Colonic mucosa (tissue), 4 donors: ENCODE measurements around the gene SLC9C2. TPM values are rescaled to one million over a fixed set of nuclear protein-coding genes. Genes with fewer than 3 reads are reported as not detected.
"Not testable (repeated sequence)": the region's sequence is repeated elsewhere in the genome, so short reads cannot be mapped to it uniquely, and the experiment has no call there.

Source experiments
- DNase-seq: peaks from one replicate; pipeline ENCODE4 v3.0.0-alpha.2; 2020
- H3K27ac ChIP-seq: fragments of 200-600 bp; one replicate; pipeline ENCODE4 v1.8.0; 2021
- H3K27me3 ChIP-seq: fragments of 200-600 bp; one replicate; pipeline ENCODE4 v1.8.0; 2021
- H3K36me3 ChIP-seq: fragments of 200-600 bp; one replicate; pipeline ENCODE4 v1.8.0; 2021
- H3K4me1 ChIP-seq: fragments of 200-600 bp; one replicate; pipeline ENCODE4 v1.8.0; 2021; ENCODE audit warnings: mild to moderate bottlenecking
- H3K4me3 ChIP-seq: fragments of 200-600 bp; one replicate; pipeline ENCODE4 v1.8.0; 2021
- H3K9ac ChIP-seq, 2 donors: one replicate each; pipeline ENCODE4 v1.7.0; 2013; ENCODE audit warnings: control low read depth in 2 of 2, low read depth in 2 of 2, low read length in 2 of 2
- H3K9me3 ChIP-seq: fragments of 200-600 bp; one replicate; pipeline ENCODE4 v1.8.0; 2021
- intact Hi-C: fragments of 100-400 bp; cut with DNase I; formaldehyde crosslinking; loops from one replicate; pipeline ENCODE4 v1.14.1; 2022
- total RNA-seq, 2 donors: library from RNA; stranded (reverse); fragmentation: NEBNext Ultra II Directional in 1 of 2; extraction: Animal tissue kit (Norgen Biotek cat#: 25700) in 1 of 2; gene quantifications; one replicate each; pipeline ENCODE4 v1.2.1, GENCODE V29; 2021
- TF ChIP-seq, protein P1 (sequence below): fragments of 200-600 bp; IDR thresholded peaks from one replicate; pipeline ENCODE4 v1.8.0; 2022; ENCODE audit warnings: antibody characterized with exemption, mild to moderate bottlenecking
- donor health status: healthy.
- donor health status: DM: no; HTN: no; CAD: no.
- donor health status: DM: no; HTN: no; CAD: no.

SLC9C2 gene, protein sequence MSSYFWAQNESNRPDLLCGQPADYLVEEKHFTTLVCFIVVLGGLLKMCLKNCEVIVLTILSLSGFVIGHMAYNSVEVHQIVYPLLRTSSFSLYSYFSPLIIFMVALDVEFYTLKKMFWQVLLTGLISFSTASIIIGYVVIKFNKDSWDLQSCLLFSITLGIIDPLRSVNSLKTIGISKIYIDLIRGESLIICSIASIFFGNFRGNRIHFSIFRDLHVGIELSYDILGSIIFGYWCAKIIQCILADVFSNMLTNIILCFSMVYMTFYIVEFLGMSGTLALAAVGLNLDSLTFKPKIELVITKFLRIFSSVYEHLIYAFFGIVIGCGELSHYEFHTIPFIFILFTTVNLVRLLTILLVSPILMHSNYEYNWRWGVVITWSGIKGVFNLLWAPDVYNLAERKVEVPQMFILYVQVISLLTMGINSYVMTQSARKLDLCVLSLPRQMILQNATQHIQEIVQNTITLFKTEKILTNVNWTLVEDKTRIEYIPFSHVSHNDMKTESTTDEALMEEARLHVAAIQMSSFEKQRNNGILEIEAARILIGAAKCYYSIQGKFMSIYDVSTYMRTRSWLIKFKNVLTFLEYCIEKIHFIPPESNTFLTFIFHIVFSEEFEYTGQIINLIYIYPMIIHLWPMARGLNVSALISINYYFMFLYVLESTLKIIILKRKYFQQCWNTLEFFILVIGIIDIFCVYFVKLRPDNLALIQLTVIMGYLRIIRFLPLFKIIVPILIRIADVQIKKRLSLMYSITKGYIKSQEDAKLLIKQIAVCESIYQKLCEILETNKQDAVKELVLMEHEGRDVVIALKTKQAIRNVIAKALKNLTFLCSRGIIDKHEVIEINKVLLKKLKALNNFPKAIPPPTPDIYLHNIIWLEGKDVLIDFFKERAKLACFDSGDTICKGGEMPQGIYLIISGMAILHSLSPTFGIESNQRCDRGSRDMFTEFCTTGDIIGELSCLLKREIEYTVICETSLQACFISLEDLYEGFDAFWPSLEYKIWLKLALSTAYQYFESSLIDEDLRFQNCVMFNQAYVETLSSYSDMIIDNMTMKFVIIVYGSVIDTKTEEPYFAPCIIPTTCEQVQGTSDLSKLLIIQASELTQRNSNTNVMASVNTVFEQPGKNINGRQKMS
- not detected for total RNA-seq

DNA sequence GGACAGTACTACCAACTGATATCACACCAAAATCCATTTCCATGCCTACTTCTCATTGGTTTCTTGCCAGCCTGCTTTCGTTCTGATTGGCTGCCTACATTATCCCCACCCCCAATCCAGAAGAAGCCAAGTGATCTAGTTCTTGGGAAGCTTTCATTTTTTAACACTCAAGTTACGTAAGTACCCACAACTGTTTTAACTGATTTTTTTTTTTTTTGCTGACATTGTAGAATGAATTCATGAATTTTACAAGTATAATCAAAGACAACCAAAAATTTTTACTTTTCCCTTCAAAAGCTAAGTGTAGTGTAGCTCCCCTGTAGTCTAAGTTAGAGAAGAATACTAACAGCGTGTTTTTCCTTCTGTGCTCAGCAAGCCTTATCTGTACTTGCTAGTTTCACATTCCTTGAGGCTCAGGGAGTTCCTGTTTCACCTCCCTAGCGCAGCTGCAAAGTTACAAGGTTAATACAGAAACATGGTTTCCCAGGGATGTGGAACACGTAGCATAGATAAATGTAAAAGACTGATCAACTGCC, at the start of gene SLC9C2:
Gene SLC9C2 (minus strand): TSS at position 17 of the 536 bp plus-strand sequence. CDS start 1,296 bp downstream, outside the sequence.
- Histone ChIP-seq H3K9me3 (no peaks in the 10 kb centered on the region), H3K27ac (no peak within 1 kb of the TSS), H3K4me3 (no peak within 1 kb of the TSS), H3K4me1 (no peaks in the 10 kb centered on the region), H3K36me3 (no peaks in the 10 kb centered on the region), H3K27me3 (no peaks in the 10 kb centered on the region), H3K9ac (no peak within 1 kb of the TSS)
- TF ChIP-seq, protein P1, sequence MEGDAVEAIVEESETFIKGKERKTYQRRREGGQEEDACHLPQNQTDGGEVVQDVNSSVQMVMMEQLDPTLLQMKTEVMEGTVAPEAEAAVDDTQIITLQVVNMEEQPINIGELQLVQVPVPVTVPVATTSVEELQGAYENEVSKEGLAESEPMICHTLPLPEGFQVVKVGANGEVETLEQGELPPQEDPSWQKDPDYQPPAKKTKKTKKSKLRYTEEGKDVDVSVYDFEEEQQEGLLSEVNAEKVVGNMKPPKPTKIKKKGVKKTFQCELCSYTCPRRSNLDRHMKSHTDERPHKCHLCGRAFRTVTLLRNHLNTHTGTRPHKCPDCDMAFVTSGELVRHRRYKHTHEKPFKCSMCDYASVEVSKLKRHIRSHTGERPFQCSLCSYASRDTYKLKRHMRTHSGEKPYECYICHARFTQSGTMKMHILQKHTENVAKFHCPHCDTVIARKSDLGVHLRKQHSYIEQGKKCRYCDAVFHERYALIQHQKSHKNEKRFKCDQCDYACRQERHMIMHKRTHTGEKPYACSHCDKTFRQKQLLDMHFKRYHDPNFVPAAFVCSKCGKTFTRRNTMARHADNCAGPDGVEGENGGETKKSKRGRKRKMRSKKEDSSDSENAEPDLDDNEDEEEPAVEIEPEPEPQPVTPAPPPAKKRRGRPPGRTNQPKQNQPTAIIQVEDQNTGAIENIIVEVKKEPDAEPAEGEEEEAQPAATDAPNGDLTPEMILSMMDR = no peak
- intact Hi-C loops = no loop called here
- no peak for DNase-seq

DNA sequence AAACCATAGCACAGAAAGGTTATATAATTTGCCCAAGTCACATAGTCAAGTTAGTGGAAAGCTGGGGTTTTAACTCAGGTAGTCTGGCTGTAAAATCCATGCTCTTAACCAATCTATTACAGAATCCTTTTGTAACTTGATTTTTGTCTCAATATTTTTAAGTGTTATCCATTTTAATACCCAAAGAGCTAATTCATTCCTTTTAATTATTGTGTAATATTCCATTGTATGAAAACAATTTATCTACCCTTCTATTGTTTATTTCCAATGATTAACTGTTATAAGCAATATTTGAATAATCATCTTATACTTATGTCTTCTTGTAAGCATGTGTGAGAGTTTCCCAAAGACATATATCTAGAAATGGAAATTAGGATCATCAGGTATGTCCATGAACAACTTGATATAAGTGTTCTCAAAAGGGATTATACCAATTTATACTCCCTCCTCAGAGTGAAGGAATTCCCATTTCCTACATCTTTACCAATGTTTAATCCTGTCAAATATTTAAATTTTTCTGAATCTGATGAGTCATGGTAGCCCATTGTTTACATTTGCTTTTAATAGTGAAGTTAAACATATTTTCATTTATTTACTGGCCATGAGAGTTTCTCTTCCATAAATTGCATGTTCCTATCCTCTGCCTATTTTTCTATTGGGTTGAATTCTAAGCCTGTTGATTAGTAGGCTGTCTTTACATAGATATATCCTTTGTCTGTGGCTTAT, 46.2 kb upstream of the SLC9C2 start:
- no peak for DNase-seq
- TF ChIP-seq, protein P1 = no peak
- intact Hi-C loops = no loop called here
- no peak overlapping the region for H3K4me3 ChIP-seq
- H3K27me3 ChIP-seq = no peaks in the 10 kb centered on the region
- no peak overlapping the region for H3K9ac ChIP-seq
- H3K27ac ChIP-seq = no peak overlapping the region
- no peaks in the 10 kb centered on the region for H3K4me1 ChIP-seq
- no peaks in the 10 kb centered on the region for H3K9me3 ChIP-seq
- H3K36me3 ChIP-seq = no peaks in the 10 kb centered on the region

DNA sequence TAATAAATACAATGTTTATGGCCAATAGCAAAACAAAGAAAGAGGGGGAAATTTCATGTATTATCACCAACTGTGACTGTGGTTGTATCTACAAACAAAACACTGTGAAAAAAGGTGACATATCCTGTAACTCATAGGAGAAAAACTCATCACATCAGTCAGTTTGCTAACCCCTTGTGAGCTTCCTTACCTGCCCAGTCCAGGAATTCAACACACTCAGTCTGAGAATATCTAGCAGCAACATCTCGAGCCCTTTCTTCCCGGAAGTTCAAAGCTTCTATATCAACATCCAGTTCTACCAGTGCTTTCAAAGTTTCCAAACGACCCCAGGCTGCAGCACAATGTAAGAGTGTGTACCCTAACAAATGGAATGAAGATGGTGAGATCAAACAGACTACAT, 43.8 kb upstream of the SLC9C2 start:
- DNase-seq = no peak
- Histone ChIP-seq H3K4me3 (no peak overlapping the region), H3K36me3 (no peaks in the 10 kb centered on the region), H3K9me3 (no peaks in the 10 kb centered on the region), H3K4me1 (no peaks in the 10 kb centered on the region), H3K27me3 (no peaks in the 10 kb centered on the region), H3K27ac (no peak overlapping the region), H3K9ac (no peak overlapping the region)
- intact Hi-C loops = no loop called here
- TF ChIP-seq, protein P1 = no peak

DNA sequence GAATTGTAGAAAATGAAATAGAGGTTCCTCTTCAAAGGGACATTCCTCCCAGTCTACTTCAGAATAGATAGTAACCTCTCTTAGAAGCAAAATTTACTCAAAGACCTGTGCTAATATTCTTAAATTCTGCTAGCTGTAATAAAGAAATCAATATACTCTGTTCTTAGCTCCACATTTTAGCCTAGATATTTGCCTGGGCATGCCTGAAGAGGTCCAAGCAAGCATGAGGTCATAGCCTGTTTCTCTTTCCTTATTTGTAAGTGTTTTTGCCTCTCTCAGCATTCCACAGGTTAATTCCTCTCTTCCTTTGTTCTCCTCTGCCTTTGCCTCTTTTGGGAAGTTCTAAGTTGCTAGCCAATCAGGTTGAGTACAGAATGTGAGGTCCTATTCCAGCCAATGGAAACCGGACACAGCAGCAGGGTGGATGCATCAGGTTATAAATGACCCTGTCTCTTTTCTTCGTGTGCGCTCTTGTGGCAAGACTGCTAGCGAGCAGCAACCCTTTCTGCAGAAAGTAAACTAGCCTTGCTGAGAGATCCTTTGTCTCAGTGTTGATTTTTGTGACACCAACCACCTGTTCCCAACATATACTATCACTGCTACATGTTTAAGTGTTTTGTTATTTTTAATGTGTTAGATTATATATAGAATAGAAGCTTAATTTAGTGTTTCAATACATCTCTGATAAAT, 39.7 kb upstream of the SLC9C2 start:
- H3K27me3 ChIP-seq, DNase-seq, H3K36me3 ChIP-seq, H3K9me3 ChIP-seq, intact Hi-C loops, H3K27ac ChIP-seq, H3K4me3 ChIP-seq, H3K9ac ChIP-seq, H3K4me1 ChIP-seq: not testable (repeated sequence)

DNA sequence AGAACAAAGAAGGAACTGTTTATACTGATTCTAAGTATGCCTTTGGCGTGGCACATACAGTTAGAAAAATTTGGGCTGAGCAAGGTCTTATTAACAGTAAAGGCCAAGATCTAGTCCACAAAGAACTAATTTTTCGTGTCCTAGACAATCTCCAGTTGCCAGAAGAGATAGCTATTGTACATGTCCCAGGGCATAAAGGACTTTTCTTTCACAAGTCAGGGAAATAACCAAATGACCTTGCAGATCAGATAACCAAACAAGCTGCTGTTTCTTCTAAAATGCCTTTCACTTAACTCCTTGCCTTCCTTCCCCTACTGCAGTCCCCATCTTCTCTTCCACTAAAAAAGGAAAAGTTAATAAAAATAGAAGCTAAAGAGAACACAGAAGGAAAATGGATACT, 36.2 kb upstream of the SLC9C2 start:
- no peaks in the 10 kb centered on the region for H3K36me3 ChIP-seq
- H3K4me3 ChIP-seq = no peak overlapping the region
- H3K4me1 ChIP-seq = no peaks in the 10 kb centered on the region
- H3K27ac ChIP-seq = no peak overlapping the region
- no peak for DNase-seq
- intact Hi-C loops = no loop called here
- H3K27me3 ChIP-seq = no peaks in the 10 kb centered on the region
- TF ChIP-seq, protein P1 = no peak
- H3K9me3 ChIP-seq = no peaks in the 10 kb centered on the region
- H3K9ac ChIP-seq = no peak overlapping the region
